K562 (cell line): ENCODE results near the gene CFAP70. TPM values are rescaled to one million over a fixed set of nuclear protein-coding genes. Genes with fewer than 3 reads are reported as not detected.

Source experiments
- BRCA1 ChIP-seq, 2 experiments: fragments of 450-650 bp in 1 of 2; sonication (generic) in 1 of 2; formaldehyde crosslinking in 1 of 2; IDR thresholded peaks; 2 replicates each; pipeline versions ENCODE4 v1.5.0 to v1.6.1; 2017 to 2020; ENCODE audit warnings: mild to moderate bottlenecking in 1 of 2, missing genetic modification reagents in 1 of 2
- BRD4 ChIP-seq: fragments of 200-600 bp; sonication (generic); IDR thresholded peaks from 2 replicates; pipeline ENCODE4 v1.6.1; 2017; ENCODE audit warnings: inconsistent platforms
- CHD2 ChIP-seq: IDR thresholded peaks from 2 replicates; pipeline ENCODE4 v1.6.1; 2011; ENCODE audit warnings: low read depth, low read length
- EWSR1 ChIP-seq: fragments of 450-650 bp; IDR thresholded peaks from 2 replicates; pipeline ENCODE4 v1.6.1; 2018; ENCODE audit warnings: borderline replicate concordance, mild to moderate bottlenecking, low read depth, moderate library complexity; ENCODE audit not compliant: partially characterized antibody
- MCM2 ChIP-seq: fragments of 450-650 bp; IDR thresholded peaks from 2 replicates; pipeline ENCODE4 v1.6.1; 2017; ENCODE audit warnings: low read depth, mild to moderate bottlenecking
- MEF2D ChIP-seq: conservative IDR thresholded peaks from 2 replicates; pipeline ENCODE4 v1.6.1; 2016; ENCODE audit warnings: low read depth, missing genetic modification characterization, missing compliant biosample characterization
- MXI1 ChIP-seq: IDR thresholded peaks from 2 replicates; pipeline ENCODE4 v1.6.1; 2011; ENCODE audit warnings: low read depth, mild to moderate bottlenecking, improper control_type of control experiment, low read length
- NEUROD1 ChIP-seq: fragments of 150-350 bp; IDR thresholded peaks from 2 replicates; pipeline ENCODE4 v1.6.1; 2014; ENCODE audit warnings: borderline replicate concordance, low read length, low read depth; ENCODE audit not compliant: partially characterized antibody
- RFX7 ChIP-seq: fragments of 250-450 bp; sonication (Bioruptor Pico); IDR thresholded peaks from 2 replicates; pipeline ENCODE4 v1.5.1; 2021; ENCODE audit warnings: mild to moderate bottlenecking
- RHOXF2B ChIP-seq: fragments of 250-450 bp; sonication (Bioruptor Pico); conservative IDR thresholded peaks from 2 replicates; pipeline ENCODE4 v1.5.1; 2021
- SLC30A9 ChIP-seq: fragments of 250-450 bp; sonication (Bioruptor Pico); IDR thresholded peaks from 2 replicates; pipeline ENCODE4 v1.8.0; 2022; ENCODE audit warnings: mild to moderate bottlenecking, moderate library complexity
- SMAD4 ChIP-seq: fragments of 250-450 bp; sonication (Bioruptor Pico); conservative IDR thresholded peaks from 2 replicates; pipeline ENCODE4 v1.8.0; 2021; ENCODE audit warnings: inconsistent platforms, mild to moderate bottlenecking, moderate library complexity
- SREBF1 ChIP-seq: fragments of 150-350 bp; IDR thresholded peaks from 2 replicates; pipeline ENCODE4 v1.6.1; 2014; ENCODE audit warnings: antibody characterized with exemption, low read depth, low read length, borderline replicate concordance
- STAT5A ChIP-seq: IDR thresholded peaks from 2 replicates; pipeline ENCODE4 v1.6.1; 2012; ENCODE audit warnings: low read length, inconsistent platforms, borderline replicate concordance
- ZFP1 ChIP-seq: fragments of 450-650 bp; formaldehyde crosslinking; IDR thresholded peaks from 2 replicates; pipeline ENCODE4 v1.4.0; 2020; ENCODE audit warnings: mild to moderate bottlenecking, mixed read lengths
- ZNF224 ChIP-seq: sonication (generic); formaldehyde crosslinking; IDR thresholded peaks from 2 replicates; pipeline ENCODE4 v1.8.0; 2022; ENCODE audit warnings: mild to moderate bottlenecking, missing genetic modification reagents
- ZNF347 ChIP-seq: fragments of 450-650 bp; formaldehyde crosslinking; IDR thresholded peaks from 2 replicates; pipeline ENCODE4 v1.4.0; 2020; ENCODE audit warnings: low read depth, mild to moderate bottlenecking, moderate library complexity
- ZNF445 ChIP-seq: fragments of 250-450 bp; sonication (Bioruptor Pico); IDR thresholded peaks from 2 replicates; pipeline ENCODE4 v1.4.0; 2020; ENCODE audit warnings: low read depth, mild to moderate bottlenecking, moderate library complexity
- ZNF583 ChIP-seq: fragments of 250-450 bp; sonication (Bioruptor Pico); IDR thresholded peaks from 2 replicates; pipeline ENCODE4 v1.4.0; 2020
- polyA plus RNA-seq, 8 experiments: library from polyadenylated mRNA; depleted of rRNA in 4 of 8; stranded (reverse) in 5 of 8; unstranded in 3 of 8; fragments of >200 nt; fragmentation: Nextera tagmentation in 2 of 8; fragmentation: Illumina TruSeq in 1 of 8; extraction: Ambion mirVana in 2 of 8; extraction: Trizol in 1 of 8; gene quantifications; 2 replicates each; pipeline versions ENCODE4 v1.2.1 to v1.2.3, GENCODE V29; 2011 to 2014; ENCODE audit warnings: inconsistent platforms in 1 of 8, missing spikeins in 1 of 8
- total RNA-seq, 7 experiments: library from RNA; depleted of rRNA in 6 of 7; stranded (reverse); fragments of >200 nt in 6 of 7; fragmentation: Illumina TruSeq in 2 of 7; extraction: Trizol in 2 of 7; gene quantifications; 2 replicates each; pipeline versions ENCODE4 v1.2.1 to v1.2.3, GENCODE V29; 2011 to 2021; ENCODE audit warnings: low replicate concordance in 1 of 7
- TF ChIP-seq, protein P1 (sequence below): fragments of 250-450 bp; sonication (Bioruptor Pico); IDR thresholded peaks from 2 replicates; pipeline ENCODE4 v1.8.0; 2021; ENCODE audit warnings: mild to moderate bottlenecking, moderate library complexity
- TF ChIP-seq, protein P2 (sequence below), 2 experiments: fragments of 450-650 bp; IDR thresholded peaks; 2 replicates each; pipeline ENCODE4 v1.6.1; 2018; ENCODE audit warnings: mild to moderate bottlenecking in 2 of 2, low read depth in 1 of 2; ENCODE audit not compliant: partially characterized antibody in 2 of 2
- TF ChIP-seq, protein P3 (sequence below): fragments of 250-450 bp; sonication (Bioruptor Pico); IDR thresholded peaks from 2 replicates; pipeline ENCODE4 v1.4.0; 2020; ENCODE audit warnings: mild to moderate bottlenecking

Gene CFAP70
- total and polyA plus RNA-seq, 9 of the 15 experiments (the other 6 are each of a cell fraction or from before 2014, with no cell fraction given) = 0.27 to 1.6 (median 0.86) TPM

GRCh38 chr10:73366381-73367298, 8.0 kb upstream of the CFAP70 start (continued):
- TF ChIP-seq BRCA1 (IDR thresholded peaks at IDR 0.05) = no peak
- TF ChIP-seq BRCA1 (CRISPR knock-in tag; IDR thresholded peaks at IDR 0.05) = no peak
- no peak for TF ChIP-seq MCM2
- TF ChIP-seq ZNF224 (CRISPR knock-in tag) = no peak
- TF ChIP-seq, protein P1, sequence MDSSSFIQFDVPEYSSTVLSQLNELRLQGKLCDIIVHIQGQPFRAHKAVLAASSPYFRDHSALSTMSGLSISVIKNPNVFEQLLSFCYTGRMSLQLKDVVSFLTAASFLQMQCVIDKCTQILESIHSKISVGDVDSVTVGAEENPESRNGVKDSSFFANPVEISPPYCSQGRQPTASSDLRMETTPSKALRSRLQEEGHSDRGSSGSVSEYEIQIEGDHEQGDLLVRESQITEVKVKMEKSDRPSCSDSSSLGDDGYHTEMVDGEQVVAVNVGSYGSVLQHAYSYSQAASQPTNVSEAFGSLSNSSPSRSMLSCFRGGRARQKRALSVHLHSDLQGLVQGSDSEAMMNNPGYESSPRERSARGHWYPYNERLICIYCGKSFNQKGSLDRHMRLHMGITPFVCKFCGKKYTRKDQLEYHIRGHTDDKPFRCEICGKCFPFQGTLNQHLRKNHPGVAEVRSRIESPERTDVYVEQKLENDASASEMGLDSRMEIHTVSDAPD = no peak
- no peak for TF ChIP-seq STAT5A
- TF ChIP-seq SREBF1 = no peak
- peak; percentile 51 for TF ChIP-seq NEUROD1
- TF ChIP-seq EWSR1 = no peak
- peak; percentile 79; the same call in 1 of the 2 replicates for TF ChIP-seq ZNF583 (CRISPR knock-in tag)
- no peak; the same call in 1 of the 2 replicates for TF ChIP-seq MEF2D (tag)
- TF ChIP-seq CHD2 = no peak
- no peak for TF ChIP-seq RFX7 (CRISPR knock-in tag)
- TF ChIP-seq, protein P2, sequence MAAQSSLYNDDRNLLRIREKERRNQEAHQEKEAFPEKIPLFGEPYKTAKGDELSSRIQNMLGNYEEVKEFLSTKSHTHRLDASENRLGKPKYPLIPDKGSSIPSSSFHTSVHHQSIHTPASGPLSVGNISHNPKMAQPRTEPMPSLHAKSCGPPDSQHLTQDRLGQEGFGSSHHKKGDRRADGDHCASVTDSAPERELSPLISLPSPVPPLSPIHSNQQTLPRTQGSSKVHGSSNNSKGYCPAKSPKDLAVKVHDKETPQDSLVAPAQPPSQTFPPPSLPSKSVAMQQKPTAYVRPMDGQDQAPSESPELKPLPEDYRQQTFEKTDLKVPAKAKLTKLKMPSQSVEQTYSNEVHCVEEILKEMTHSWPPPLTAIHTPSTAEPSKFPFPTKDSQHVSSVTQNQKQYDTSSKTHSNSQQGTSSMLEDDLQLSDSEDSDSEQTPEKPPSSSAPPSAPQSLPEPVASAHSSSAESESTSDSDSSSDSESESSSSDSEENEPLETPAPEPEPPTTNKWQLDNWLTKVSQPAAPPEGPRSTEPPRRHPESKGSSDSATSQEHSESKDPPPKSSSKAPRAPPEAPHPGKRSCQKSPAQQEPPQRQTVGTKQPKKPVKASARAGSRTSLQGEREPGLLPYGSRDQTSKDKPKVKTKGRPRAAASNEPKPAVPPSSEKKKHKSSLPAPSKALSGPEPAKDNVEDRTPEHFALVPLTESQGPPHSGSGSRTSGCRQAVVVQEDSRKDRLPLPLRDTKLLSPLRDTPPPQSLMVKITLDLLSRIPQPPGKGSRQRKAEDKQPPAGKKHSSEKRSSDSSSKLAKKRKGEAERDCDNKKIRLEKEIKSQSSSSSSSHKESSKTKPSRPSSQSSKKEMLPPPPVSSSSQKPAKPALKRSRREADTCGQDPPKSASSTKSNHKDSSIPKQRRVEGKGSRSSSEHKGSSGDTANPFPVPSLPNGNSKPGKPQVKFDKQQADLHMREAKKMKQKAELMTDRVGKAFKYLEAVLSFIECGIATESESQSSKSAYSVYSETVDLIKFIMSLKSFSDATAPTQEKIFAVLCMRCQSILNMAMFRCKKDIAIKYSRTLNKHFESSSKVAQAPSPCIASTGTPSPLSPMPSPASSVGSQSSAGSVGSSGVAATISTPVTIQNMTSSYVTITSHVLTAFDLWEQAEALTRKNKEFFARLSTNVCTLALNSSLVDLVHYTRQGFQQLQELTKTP (IDR thresholded peaks at IDR 0.05; ENCODE audit: low read depth in 1 of 2, partially characterized antibody in 2 of 2) = no peak
- TF ChIP-seq ZFP1 = no peak
- TF ChIP-seq ZNF347 = no peak
- no peak for TF ChIP-seq RHOXF2B
- no peak for TF ChIP-seq SMAD4 (CRISPR knock-in tag)
- TF ChIP-seq MXI1 = no peak
- no peak for TF ChIP-seq BRD4
- TF ChIP-seq, protein P3, sequence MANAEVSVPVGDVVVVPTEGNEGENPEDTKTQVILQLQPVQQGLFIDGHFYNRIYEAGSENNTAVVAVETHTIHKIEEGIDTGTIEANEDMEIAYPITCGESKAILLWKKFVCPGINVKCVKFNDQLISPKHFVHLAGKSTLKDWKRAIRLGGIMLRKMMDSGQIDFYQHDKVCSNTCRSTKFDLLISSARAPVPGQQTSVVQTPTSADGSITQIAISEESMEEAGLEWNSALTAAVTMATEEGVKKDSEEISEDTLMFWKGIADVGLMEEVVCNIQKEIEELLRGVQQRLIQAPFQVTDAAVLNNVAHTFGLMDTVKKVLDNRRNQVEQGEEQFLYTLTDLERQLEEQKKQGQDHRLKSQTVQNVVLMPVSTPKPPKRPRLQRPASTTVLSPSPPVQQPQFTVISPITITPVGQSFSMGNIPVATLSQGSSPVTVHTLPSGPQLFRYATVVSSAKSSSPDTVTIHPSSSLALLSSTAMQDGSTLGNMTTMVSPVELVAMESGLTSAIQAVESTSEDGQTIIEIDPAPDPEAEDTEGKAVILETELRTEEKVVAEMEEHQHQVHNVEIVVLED (CRISPR knock-in tag) = no peak
- TF ChIP-seq ZNF445 (CRISPR knock-in tag) = no peak
- no peak for TF ChIP-seq SLC30A9 (CRISPR knock-in tag)
